ENCODE data around the gene ZNF283.

Gene ZNF283

GRCh38 chr19:43798546-43799409 is 28.3 kb upstream of the ZNF283 start (continued):
- peak; percentile 76; the same call in 1 of the 2 replicates for TF ChIP-seq ZNF610 (tag by site-specific recombination; IDR thresholded peaks at IDR 0.05; ENCODE audit: borderline replicate concordance)
- TF ChIP-seq ZBTB20 (tag by site-specific recombination; IDR thresholded peaks at IDR 0.05) = peak; percentile 58; the same call in 1 of the 2 replicates
- no peak for TF ChIP-seq GLI4 (tag by site-specific recombination; IDR thresholded peaks at IDR 0.05)
- peak; percentile 76; the same call in 1 of the 2 replicates for TF ChIP-seq ZNF777 (tag by site-specific recombination; IDR thresholded peaks at IDR 0.05; ENCODE audit: borderline replicate concordance)
- peak; percentile 49 for TF ChIP-seq ZNF157 (tag by site-specific recombination; IDR thresholded peaks at IDR 0.05)
- no peak for TF ChIP-seq ZNF670 (tag by site-specific recombination; IDR thresholded peaks at IDR 0.05; ENCODE audit: low read depth)
- peak; percentile 99 for TF ChIP-seq GLIS2 (tag by site-specific recombination; IDR thresholded peaks at IDR 0.05)
- TF ChIP-seq ZNF473 (tag by site-specific recombination; IDR thresholded peaks at IDR 0.05) = peak; percentile 73; the same call in 1 of the 2 replicates
- TF ChIP-seq ZNF184 (tag by site-specific recombination; IDR thresholded peaks at IDR 0.05) = no peak
- no peak for TF ChIP-seq HOXD13 (CRISPR knock-in tag; IDR thresholded peaks at IDR 0.05; ENCODE audit: borderline replicate concordance)
- TF ChIP-seq, protein P1, sequence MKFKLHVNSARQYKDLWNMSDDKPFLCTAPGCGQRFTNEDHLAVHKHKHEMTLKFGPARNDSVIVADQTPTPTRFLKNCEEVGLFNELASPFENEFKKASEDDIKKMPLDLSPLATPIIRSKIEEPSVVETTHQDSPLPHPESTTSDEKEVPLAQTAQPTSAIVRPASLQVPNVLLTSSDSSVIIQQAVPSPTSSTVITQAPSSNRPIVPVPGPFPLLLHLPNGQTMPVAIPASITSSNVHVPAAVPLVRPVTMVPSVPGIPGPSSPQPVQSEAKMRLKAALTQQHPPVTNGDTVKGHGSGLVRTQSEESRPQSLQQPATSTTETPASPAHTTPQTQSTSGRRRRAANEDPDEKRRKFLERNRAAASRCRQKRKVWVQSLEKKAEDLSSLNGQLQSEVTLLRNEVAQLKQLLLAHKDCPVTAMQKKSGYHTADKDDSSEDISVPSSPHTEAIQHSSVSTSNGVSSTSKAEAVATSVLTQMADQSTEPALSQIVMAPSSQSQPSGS (tag by site-specific recombination; IDR thresholded peaks at IDR 0.05; ENCODE audit: low read depth) = no peak
- no peak; the same call in none of the 2 replicates for TF ChIP-seq KLF7 (tag by site-specific recombination; IDR thresholded peaks at IDR 0.05; ENCODE audit: borderline replicate concordance)
- peak; percentile 34; the same call in 1 of the 2 replicates for TF ChIP-seq ZNF701 (tag by site-specific recombination; IDR thresholded peaks at IDR 0.05)
- peak; percentile 87 for TF ChIP-seq ZBTB8A (tag by site-specific recombination; IDR thresholded peaks at IDR 0.05)
- TF ChIP-seq, protein P2, sequence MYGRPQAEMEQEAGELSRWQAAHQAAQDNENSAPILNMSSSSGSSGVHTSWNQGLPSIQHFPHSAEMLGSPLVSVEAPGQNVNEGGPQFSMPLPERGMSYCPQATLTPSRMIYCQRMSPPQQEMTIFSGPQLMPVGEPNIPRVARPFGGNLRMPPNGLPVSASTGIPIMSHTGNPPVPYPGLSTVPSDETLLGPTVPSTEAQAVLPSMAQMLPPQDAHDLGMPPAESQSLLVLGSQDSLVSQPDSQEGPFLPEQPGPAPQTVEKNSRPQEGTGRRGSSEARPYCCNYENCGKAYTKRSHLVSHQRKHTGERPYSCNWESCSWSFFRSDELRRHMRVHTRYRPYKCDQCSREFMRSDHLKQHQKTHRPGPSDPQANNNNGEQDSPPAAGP (tag by site-specific recombination; IDR thresholded peaks at IDR 0.05) = peak; percentile 98
- TF ChIP-seq ZNF324 (tag by site-specific recombination; IDR thresholded peaks at IDR 0.05) = peak; percentile 96
- peak; percentile 76; the same call in 1 of the 2 replicates for TF ChIP-seq ZNF747 (tag by site-specific recombination; IDR thresholded peaks at IDR 0.05)
- TF ChIP-seq HIC1 (tag by site-specific recombination; IDR thresholded peaks at IDR 0.05) = peak; percentile 95
- peak; percentile 21 for TF ChIP-seq ZNF223 (tag by site-specific recombination; IDR thresholded peaks at IDR 0.05)
- TF ChIP-seq, protein P3, sequence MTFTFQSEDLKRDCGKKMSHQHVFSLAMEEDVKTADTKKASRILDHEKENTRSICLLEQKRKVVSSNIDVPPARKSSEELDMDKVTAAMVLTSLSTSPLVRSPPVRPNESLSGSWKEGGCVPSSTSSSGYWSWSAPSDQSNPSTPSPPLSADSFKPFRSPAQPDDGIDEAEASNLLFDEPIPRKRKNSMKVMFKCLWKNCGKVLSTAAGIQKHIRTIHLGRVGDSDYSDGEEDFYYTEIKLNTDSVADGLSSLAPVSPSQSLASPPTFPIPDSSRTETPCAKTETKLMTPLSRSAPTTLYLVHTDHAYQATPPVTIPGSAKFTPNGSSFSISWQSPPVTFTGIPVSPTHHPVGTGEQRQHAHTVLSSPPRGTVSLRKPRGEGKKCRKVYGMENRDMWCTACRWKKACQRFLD (tag by site-specific recombination; IDR thresholded peaks at IDR 0.05) = no peak
- no peak; the same call in 1 of the 2 replicates for TF ChIP-seq ZFP3 (tag by site-specific recombination; IDR thresholded peaks at IDR 0.05; ENCODE audit: low read depth)
- TF ChIP-seq ZNF274 (IDR thresholded peaks at IDR 0.05; ENCODE audit: low read length) = no peak
- TF ChIP-seq ZNF274 (tag by site-specific recombination; IDR thresholded peaks at IDR 0.05; ENCODE audit: borderline replicate concordance) = peak; percentile 43; the same call in 1 of the 2 replicates
- TF ChIP-seq ZNF2 (tag by site-specific recombination; IDR thresholded peaks at IDR 0.05) = peak; percentile 97
- TF ChIP-seq ZNF560 (tag by site-specific recombination; IDR thresholded peaks at IDR 0.05; ENCODE audit: borderline replicate concordance) = no peak
- TF ChIP-seq, protein P4, sequence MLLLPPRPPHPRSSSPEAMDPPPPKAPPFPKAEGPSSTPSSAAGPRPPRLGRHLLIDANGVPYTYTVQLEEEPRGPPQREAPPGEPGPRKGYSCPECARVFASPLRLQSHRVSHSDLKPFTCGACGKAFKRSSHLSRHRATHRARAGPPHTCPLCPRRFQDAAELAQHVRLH (tag by site-specific recombination; IDR thresholded peaks at IDR 0.05) = peak; percentile 88
- no peak for TF ChIP-seq TCF7L2 (IDR thresholded peaks at IDR 0.05; ENCODE audit: borderline replicate concordance, low read depth, low read length)
- TF ChIP-seq ZNF335 (tag by site-specific recombination; conservative IDR thresholded peaks at IDR 0.05) = peak; percentile 82
- peak; percentile 71 for TF ChIP-seq ZBTB7A (tag by site-specific recombination; IDR thresholded peaks at IDR 0.05; ENCODE audit: low read depth)
- peak; percentile 15; the same call in 1 of the 2 replicates for TF ChIP-seq ZNF623 (tag by site-specific recombination; IDR thresholded peaks at IDR 0.05)
- peak; percentile 94 for TF ChIP-seq ZNF501 (tag by site-specific recombination; IDR thresholded peaks at IDR 0.05)
- TF ChIP-seq, protein P5, sequence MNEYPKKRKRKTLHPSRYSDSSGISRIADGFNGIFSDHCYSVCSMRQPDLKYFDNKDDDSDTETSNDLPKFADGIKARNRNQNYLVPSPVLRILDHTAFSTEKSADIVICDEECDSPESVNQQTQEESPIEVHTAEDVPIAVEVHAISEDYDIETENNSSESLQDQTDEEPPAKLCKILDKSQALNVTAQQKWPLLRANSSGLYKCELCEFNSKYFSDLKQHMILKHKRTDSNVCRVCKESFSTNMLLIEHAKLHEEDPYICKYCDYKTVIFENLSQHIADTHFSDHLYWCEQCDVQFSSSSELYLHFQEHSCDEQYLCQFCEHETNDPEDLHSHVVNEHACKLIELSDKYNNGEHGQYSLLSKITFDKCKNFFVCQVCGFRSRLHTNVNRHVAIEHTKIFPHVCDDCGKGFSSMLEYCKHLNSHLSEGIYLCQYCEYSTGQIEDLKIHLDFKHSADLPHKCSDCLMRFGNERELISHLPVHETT (tag by site-specific recombination; IDR thresholded peaks at IDR 0.05) = peak; percentile 94
- no peak for TF ChIP-seq ZNF530 (tag by site-specific recombination; IDR thresholded peaks at IDR 0.05; ENCODE audit: low read depth)

Data from HEK293 (cell line).